ENCODE data around the gene FOXJ3. TPM values are rescaled to one million over a fixed set of nuclear protein-coding genes. Genes with fewer than 3 reads are reported as not detected.

Gene FOXJ3
- total and polyA plus RNA-seq, 2 of the 13 experiments (the other 11 are each of a cell fraction or from before 2014, with no cell fraction given): 16.6 to 48.5 TPM

DNA sequence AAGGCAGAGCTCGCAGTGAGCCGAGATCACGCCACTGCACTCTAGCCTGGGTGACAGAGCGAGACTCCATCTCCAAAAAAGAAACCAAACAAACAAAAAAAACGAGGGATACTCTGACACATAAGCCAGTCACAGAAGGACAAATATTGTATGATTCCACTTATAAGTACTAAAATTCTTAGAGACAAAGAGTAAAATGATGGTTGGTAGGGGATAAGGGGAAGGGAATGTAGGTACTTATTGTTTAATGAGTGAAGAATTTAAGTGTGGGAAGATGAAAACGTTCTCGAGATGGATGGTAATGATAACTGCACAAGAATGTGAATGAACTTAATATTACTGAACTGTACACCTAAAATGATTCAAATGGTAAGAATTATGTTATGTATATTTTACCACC lies 103.8 kb downstream of the FOXJ3 start:
- FAIRE-seq (no peak), DNase-seq (ENCODE audit: low spot score) (no peak), ATAC-seq (no peak)
- TF ChIP-seq, protein P1, sequence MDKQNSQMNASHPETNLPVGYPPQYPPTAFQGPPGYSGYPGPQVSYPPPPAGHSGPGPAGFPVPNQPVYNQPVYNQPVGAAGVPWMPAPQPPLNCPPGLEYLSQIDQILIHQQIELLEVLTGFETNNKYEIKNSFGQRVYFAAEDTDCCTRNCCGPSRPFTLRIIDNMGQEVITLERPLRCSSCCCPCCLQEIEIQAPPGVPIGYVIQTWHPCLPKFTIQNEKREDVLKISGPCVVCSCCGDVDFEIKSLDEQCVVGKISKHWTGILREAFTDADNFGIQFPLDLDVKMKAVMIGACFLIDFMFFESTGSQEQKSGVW (CRISPR knock-in tag; IDR thresholded peaks at IDR 0.05; ENCODE audit: borderline replicate concordance): no peak
- TF ChIP-seq, protein P2, sequence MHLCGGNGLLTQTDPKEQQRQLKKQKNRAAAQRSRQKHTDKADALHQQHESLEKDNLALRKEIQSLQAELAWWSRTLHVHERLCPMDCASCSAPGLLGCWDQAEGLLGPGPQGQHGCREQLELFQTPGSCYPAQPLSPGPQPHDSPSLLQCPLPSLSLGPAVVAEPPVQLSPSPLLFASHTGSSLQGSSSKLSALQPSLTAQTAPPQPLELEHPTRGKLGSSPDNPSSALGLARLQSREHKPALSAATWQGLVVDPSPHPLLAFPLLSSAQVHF (CRISPR knock-in tag; IDR thresholded peaks at IDR 0.05): no peak
- TF ChIP-seq ZNF773 (CRISPR knock-in tag; IDR thresholded peaks at IDR 0.05; ENCODE audit: borderline replicate concordance): no peak
- no peak for TF ChIP-seq ZNF678 (CRISPR knock-in tag; IDR thresholded peaks at IDR 0.05)
- no peak for TF ChIP-seq AHR (CRISPR knock-in tag; IDR thresholded peaks at IDR 0.05)
- TF ChIP-seq, protein P3, sequence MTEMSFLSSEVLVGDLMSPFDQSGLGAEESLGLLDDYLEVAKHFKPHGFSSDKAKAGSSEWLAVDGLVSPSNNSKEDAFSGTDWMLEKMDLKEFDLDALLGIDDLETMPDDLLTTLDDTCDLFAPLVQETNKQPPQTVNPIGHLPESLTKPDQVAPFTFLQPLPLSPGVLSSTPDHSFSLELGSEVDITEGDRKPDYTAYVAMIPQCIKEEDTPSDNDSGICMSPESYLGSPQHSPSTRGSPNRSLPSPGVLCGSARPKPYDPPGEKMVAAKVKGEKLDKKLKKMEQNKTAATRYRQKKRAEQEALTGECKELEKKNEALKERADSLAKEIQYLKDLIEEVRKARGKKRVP (CRISPR knock-in tag; IDR thresholded peaks at IDR 0.05): no peak
- no peak for TF ChIP-seq ZNF441 (CRISPR knock-in tag; IDR thresholded peaks at IDR 0.05; ENCODE audit: borderline replicate concordance)
- no peak for TF ChIP-seq ETV6 (CRISPR knock-in tag; conservative IDR thresholded peaks at IDR 0.05)
- no peak for TF ChIP-seq ZNF709 (CRISPR knock-in tag; IDR thresholded peaks at IDR 0.05)
- TF ChIP-seq, protein P4, sequence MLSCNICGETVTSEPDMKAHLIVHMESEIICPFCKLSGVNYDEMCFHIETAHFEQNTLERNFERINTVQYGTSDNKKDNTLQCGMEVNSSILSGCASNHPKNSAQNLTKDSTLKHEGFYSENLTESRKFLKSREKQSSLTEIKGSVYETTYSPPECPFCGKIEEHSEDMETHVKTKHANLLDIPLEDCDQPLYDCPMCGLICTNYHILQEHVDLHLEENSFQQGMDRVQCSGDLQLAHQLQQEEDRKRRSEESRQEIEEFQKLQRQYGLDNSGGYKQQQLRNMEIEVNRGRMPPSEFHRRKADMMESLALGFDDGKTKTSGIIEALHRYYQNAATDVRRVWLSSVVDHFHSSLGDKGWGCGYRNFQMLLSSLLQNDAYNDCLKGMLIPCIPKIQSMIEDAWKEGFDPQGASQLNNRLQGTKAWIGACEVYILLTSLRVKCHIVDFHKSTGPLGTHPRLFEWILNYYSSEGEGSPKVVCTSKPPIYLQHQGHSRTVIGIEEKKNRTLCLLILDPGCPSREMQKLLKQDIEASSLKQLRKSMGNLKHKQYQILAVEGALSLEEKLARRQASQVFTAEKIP (CRISPR knock-in tag; IDR thresholded peaks at IDR 0.05; ENCODE audit: borderline replicate concordance): no peak
- TF ChIP-seq, protein P5, sequence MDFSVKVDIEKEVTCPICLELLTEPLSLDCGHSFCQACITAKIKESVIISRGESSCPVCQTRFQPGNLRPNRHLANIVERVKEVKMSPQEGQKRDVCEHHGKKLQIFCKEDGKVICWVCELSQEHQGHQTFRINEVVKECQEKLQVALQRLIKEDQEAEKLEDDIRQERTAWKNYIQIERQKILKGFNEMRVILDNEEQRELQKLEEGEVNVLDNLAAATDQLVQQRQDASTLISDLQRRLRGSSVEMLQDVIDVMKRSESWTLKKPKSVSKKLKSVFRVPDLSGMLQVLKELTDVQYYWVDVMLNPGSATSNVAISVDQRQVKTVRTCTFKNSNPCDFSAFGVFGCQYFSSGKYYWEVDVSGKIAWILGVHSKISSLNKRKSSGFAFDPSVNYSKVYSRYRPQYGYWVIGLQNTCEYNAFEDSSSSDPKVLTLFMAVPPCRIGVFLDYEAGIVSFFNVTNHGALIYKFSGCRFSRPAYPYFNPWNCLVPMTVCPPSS (IDR thresholded peaks at IDR 0.05): no peak
- TF ChIP-seq ZNF790 (CRISPR knock-in tag; IDR thresholded peaks at IDR 0.05; ENCODE audit: borderline replicate concordance): no peak
- TF ChIP-seq ZNF260 (CRISPR knock-in tag; IDR thresholded peaks at IDR 0.05; ENCODE audit: borderline replicate concordance, low read depth): no peak
- TF ChIP-seq ZFY (CRISPR knock-in tag; IDR thresholded peaks at IDR 0.05): no peak
- TF ChIP-seq ZNF10 (CRISPR knock-in tag; IDR thresholded peaks at IDR 0.05; ENCODE audit: borderline replicate concordance, low read depth): no peak
- no peak for TF ChIP-seq MIER2 (CRISPR knock-in tag; IDR thresholded peaks at IDR 0.05)
- no TSS peak for BruUV-seq (replicated peaks)
- ChIA-PET POLR2A (no interaction called here), CTCF (ENCODE audit: low intra/inter-chr PET ratio, low total read pairs) (no interaction called here)
- Histone ChIP-seq H3K79me2 (ENCODE audit: insufficient read depth, low read length) (peaks cover 14% of the 10 kb centered on the region), H3K36me3 (replicated peaks in 1 of 2; ENCODE audit: control insufficient read depth in 1 of 2, insufficient read depth in 2 of 2, low read length in 2 of 2) (no peaks in the 10 kb centered on the region), H3K4me3 (replicated peaks in 1 of 3; ENCODE audit: insufficient read depth in 1 of 3, low read depth in 2 of 3, low read length in 3 of 3) (no peak overlapping the region), H3K4me1 (ENCODE audit: insufficient read depth, low read length) (peaks cover 13% of the 10 kb centered on the region), H3K9ac (ENCODE audit: insufficient read depth, low read depth, low read length) (no peak overlapping the region), H3K9me3 (ENCODE audit: low read length) (peaks cover 11% of the 10 kb centered on the region; the same call in 1 of the 2 replicates), H3K27ac (ENCODE audit: extremely low read length, insufficient read depth, low read length) (no peak overlapping the region), H3K4me2 (ENCODE audit: low read depth, low read length) (no peak overlapping the region), H3K27me3 (ENCODE audit: control insufficient read depth in 1 of 2, insufficient read depth in 2 of 2, low read length in 2 of 2) (no peaks in the 10 kb centered on the region), H2AFZ (ENCODE audit: low read length) (no peak overlapping the region), H4K20me1 (ENCODE audit: insufficient read depth, low read length) (peaks cover 11% of the 10 kb centered on the region)
- in situ Hi-C loops (cut with HindIII; ENCODE audit: extremely low pct_ligation_motif_present, low pct_unique_long_range_greater_than_20kb): no loop called here
- intact Hi-C loops (cut with micrococcal nuclease; ENCODE audit: unreplicated experiment): no loop called here
- WGBS (ENCODE audit: low lambda C conversion rate): 95% methylated on average over 7 of the region's 7 CpGs
